ENCODE measurements around the gene TMEM244. TPM values are rescaled to one million over a fixed set of nuclear protein-coding genes. Genes with fewer than 3 reads are reported as not detected.

TMEM244 gene
- total RNA-seq, 6 donors from 2014 or later: not detected

DNA sequence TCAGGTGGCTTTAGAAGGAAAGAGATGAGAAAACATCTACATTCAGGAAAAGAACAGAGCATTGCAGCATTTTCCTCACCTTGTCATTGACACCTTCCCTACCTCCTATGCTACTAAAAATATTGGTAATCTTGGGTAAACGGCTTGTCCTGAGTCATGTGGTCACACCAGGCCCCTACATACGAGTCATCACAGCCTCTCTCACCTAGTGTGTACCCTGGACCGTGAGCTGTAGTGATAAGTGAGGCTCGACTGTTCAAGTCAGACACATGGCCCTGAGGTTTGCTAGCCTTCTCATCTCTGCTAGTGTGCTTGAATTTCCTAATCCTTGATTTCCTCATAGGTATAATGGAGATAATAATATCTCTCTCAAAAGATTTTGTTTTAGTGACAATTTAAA, 29.6 kb upstream of the TMEM244 start:
- DNase-seq (no peak), ATAC-seq (ENCODE audit: low FRiP score in 2 of 2) (no peak)
- Histone ChIP-seq H3K9me3 (no peaks in the 10 kb centered on the region), H3K4me3 (no peak overlapping the region), H3K36me3 (no peaks in the 10 kb centered on the region), H3K27ac (no peak overlapping the region), H3K4me1 (no peaks in the 10 kb centered on the region), H3K27me3 (no peaks in the 10 kb centered on the region)
- TF ChIP-seq POLR2A (IDR thresholded peaks at IDR 0.05) (no peak), POLR2AphosphoS5 (IDR thresholded peaks at IDR 0.05) (no peak)
- 62 to 68% methylated on average over 4 of the region's 4 CpGs for WGBS, 2 donors

DNA sequence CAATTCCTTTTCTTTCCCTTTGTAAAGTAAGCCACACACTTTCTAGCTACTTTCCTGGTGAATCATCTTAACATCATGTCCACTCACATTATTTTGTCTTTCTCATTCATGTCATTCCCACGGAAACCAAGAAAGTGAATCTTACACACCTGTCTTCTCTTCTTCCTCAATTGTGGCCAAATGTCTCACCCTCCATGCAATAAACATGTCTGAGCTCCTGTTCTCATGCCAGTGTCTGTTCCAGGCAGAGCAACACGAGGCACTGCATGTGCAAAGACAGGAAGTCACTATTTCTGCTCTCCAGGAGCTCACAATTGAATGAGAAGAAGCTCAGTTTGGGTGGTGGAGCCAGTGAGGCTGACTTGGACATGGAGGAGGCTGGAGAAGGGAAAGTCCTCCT, 29.0 kb upstream of the TMEM244 start:
- H3K36me3 ChIP-seq: no peaks in the 10 kb centered on the region
- 42 to 55% methylated on average over 2 of the region's 2 CpGs for WGBS, 2 donors
- no peaks in the 10 kb centered on the region for H3K4me1 ChIP-seq
- ATAC-seq (ENCODE audit: low FRiP score in 2 of 2): no peak
- no peaks in the 10 kb centered on the region for H3K9me3 ChIP-seq
- no peak overlapping the region for H3K4me3 ChIP-seq
- H3K27me3 ChIP-seq: no peaks in the 10 kb centered on the region
- TF ChIP-seq POLR2AphosphoS5 (IDR thresholded peaks at IDR 0.05) (no peak), EP300 (IDR thresholded peaks at IDR 0.05) (no peak), POLR2A (IDR thresholded peaks at IDR 0.05) (no peak)
- TF ChIP-seq, protein P1, sequence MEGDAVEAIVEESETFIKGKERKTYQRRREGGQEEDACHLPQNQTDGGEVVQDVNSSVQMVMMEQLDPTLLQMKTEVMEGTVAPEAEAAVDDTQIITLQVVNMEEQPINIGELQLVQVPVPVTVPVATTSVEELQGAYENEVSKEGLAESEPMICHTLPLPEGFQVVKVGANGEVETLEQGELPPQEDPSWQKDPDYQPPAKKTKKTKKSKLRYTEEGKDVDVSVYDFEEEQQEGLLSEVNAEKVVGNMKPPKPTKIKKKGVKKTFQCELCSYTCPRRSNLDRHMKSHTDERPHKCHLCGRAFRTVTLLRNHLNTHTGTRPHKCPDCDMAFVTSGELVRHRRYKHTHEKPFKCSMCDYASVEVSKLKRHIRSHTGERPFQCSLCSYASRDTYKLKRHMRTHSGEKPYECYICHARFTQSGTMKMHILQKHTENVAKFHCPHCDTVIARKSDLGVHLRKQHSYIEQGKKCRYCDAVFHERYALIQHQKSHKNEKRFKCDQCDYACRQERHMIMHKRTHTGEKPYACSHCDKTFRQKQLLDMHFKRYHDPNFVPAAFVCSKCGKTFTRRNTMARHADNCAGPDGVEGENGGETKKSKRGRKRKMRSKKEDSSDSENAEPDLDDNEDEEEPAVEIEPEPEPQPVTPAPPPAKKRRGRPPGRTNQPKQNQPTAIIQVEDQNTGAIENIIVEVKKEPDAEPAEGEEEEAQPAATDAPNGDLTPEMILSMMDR (IDR thresholded peaks at IDR 0.05): no peak
- DNase-seq: no peak
- H3K27ac ChIP-seq: no peak overlapping the region

DNA sequence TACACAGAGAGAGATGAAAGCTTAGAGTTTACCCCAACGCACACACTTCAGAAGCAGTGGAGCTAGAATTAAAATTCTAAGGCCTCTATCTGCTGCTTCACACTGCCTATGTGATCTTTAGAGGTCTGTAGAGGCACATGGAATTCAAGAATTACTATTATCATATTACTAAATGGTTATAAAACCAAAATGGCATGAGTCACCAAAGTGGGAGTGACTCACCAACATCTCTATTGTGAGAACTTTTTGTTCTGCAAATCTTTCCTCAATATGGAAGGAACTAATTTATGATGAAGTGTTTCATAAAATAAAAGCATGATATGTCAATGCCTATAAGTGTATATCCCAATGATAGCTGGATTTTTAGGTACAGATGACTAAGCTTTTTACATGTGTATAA, 28.5 kb upstream of the TMEM244 start:
- H3K9me3 ChIP-seq: no peaks in the 10 kb centered on the region
- ATAC-seq (ENCODE audit: low FRiP score in 2 of 2): no peak
- H3K4me1 ChIP-seq: no peaks in the 10 kb centered on the region
- no peak for DNase-seq
- 94% methylated on average over 1 of the region's 1 CpG for WGBS, 2 donors
- no peaks in the 10 kb centered on the region for H3K27me3 ChIP-seq
- TF ChIP-seq POLR2A (IDR thresholded peaks at IDR 0.05) (no peak), POLR2AphosphoS5 (IDR thresholded peaks at IDR 0.05) (no peak), EP300 (IDR thresholded peaks at IDR 0.05) (no peak)
- TF ChIP-seq, protein P1 (IDR thresholded peaks at IDR 0.05): no peak
- H3K36me3 ChIP-seq: no peaks in the 10 kb centered on the region
- H3K27ac ChIP-seq: no peak overlapping the region
- H3K4me3 ChIP-seq: no peak overlapping the region

DNA sequence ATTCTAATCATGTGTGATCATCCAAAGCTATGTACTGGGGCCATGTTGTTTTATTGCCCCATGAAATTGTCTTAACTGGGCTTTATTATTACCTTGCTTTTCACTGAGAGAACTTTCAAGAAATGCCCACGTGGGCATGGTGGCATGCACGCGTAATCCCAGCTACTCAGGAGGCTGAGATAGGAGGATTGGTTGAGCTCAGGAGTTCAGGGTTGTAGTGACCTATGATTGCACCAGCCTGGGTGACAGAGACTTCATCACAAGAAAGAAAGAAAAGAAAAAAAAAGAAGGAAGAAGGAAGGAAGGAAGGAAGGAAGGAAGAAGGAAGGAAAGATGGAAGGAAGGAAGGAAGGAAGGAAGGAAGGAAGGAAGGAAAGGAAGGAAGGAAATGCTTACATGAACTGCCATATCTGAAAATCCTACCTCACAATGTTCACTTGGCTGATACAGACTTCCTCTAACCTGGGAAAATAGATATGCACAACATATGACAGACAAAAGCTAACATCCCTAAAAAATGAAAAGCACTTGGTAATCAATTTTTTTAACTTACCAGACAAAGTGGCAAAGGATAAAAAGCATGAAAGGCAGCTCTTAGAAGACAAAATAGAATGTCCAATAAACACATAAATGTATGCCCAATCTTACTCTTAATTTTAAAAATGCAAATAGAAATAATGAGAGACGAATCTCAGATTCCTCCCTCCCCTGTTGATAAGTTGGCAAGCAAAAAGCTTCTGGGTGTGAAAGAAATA, 25.5 kb upstream of the TMEM244 start:
- DNase-seq (no peak), ATAC-seq (ENCODE audit: low FRiP score in 2 of 2) (no peak)
- WGBS, 2 donors: 74 to 82% methylated on average over 4 of the region's 4 CpGs
- Histone ChIP-seq H3K27ac (no peak overlapping the region), H3K9me3 (no peaks in the 10 kb centered on the region), H3K27me3 (no peaks in the 10 kb centered on the region), H3K4me3 (no peak overlapping the region), H3K36me3 (no peaks in the 10 kb centered on the region), H3K4me1 (no peaks in the 10 kb centered on the region)
- TF ChIP-seq, protein P1 (IDR thresholded peaks at IDR 0.05): no peak
- TF ChIP-seq POLR2A (IDR thresholded peaks at IDR 0.05) (no peak), EP300 (IDR thresholded peaks at IDR 0.05) (no peak), POLR2AphosphoS5 (IDR thresholded peaks at IDR 0.05) (no peak)

DNA sequence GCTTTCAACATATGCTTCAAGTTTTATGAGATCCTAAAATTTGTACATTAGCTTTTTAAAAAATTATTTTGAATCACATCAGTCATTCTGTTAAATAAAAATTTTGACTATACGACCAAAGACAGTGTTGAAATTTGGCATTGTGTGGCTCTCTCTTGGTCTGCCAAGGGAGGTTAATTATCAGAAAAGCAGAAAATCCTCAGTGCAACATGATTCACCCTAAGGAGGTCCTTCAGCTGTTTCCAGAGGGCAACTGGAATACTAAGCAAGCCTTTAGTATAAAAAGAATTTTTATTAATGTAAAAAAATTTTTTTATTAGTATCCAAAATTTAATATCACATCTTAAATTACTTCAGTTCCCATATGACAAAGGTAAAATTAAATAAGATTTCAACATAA, 23.1 kb upstream of the TMEM244 start:
- TF ChIP-seq POLR2AphosphoS5 (IDR thresholded peaks at IDR 0.05) (no peak), EP300 (IDR thresholded peaks at IDR 0.05) (no peak), POLR2A (IDR thresholded peaks at IDR 0.05) (no peak)
- TF ChIP-seq, protein P1 (IDR thresholded peaks at IDR 0.05): no peak
- Histone ChIP-seq H3K4me1 (no peaks in the 10 kb centered on the region), H3K27me3 (no peaks in the 10 kb centered on the region), H3K9me3 (no peaks in the 10 kb centered on the region), H3K27ac (no peak overlapping the region), H3K4me3 (no peak overlapping the region), H3K36me3 (no peaks in the 10 kb centered on the region)
- no peak for ATAC-seq (ENCODE audit: low FRiP score in 2 of 2)
- no peak for DNase-seq
- WGBS, 2 donors: 77 to 84% methylated on average over 1 of the region's 1 CpG
